IPS-11a (cell line): ENCODE data around the gene ZCCHC3.

Experiments used
- H3K4me3 ChIP-seq: one replicate; pipeline ENCODE4 v1.5.1; 2013; ENCODE audit warnings: low read depth, low read length, control low read depth

Gene ZCCHC3

GRCh38 chr20:278607-279571 is 18.5 kb upstream of the ZCCHC3 start:
- peak overlapping the region; percentile 13 for H3K4me3 ChIP-seq

- H3K4me3 ChIP-seq, result no peak overlapping the region
Observed at GRCh38 chr20:284172-284571, 13.2 kb upstream of the ZCCHC3 start.

- no peak overlapping the region for H3K4me3 ChIP-seq
Observed at GRCh38 chr20:286508-286907, 10.9 kb upstream of the ZCCHC3 start.

GRCh38 chr20:288956-289692 is 8.2 kb upstream of the ZCCHC3 start:
- H3K4me3 ChIP-seq, result no peak overlapping the region

GRCh38 chr20:289693-290083 is 7.7 kb upstream of the ZCCHC3 start:
- H3K4me3 ChIP-seq, result peak overlapping the region; percentile 73

GRCh38 chr20:290084-290831 is 7.1 kb upstream of the ZCCHC3 start, which contains the start of gene C20orf96:
TSS of gene C20orf96 (minus strand) at chr20:290750. CDS start at chr20:290610, 140 bp downstream.
- peak within 1 kb of the TSS; percentile 73 for H3K4me3 ChIP-seq

- H3K4me3 ChIP-seq, result no peak overlapping the region
Observed at GRCh38 chr20:294602-295001, 2.8 kb upstream of the ZCCHC3 start.

GRCh38 chr20:295804-296203 is 1.6 kb upstream of the ZCCHC3 start:
- H3K4me3 ChIP-seq, result no peak overlapping the region

GRCh38 chr20:297925-298775 is 780 bp downstream of the ZCCHC3 start:
- peak overlapping the region; percentile 96 for H3K4me3 ChIP-seq

- H3K4me3 ChIP-seq, result peak overlapping the region; percentile 96
Observed at GRCh38 chr20:298776-299391, 1.5 kb downstream of the ZCCHC3 start.

GRCh38 chr20:300345-300990 is 3.1 kb downstream of the ZCCHC3 start:
- peak overlapping the region; percentile 2 for H3K4me3 ChIP-seq

GRCh38 chr20:301886-302848 is 4.8 kb downstream of the ZCCHC3 start:
- H3K4me3 ChIP-seq, result no peak overlapping the region

- no peak overlapping the region for H3K4me3 ChIP-seq
Observed at GRCh38 chr20:305745-306144, 8.4 kb downstream of the ZCCHC3 start.

GRCh38 chr20:308427-309038 is 11.2 kb downstream of the ZCCHC3 start:
- H3K4me3 ChIP-seq, result no peak overlapping the region

- peak overlapping the region; percentile 42 for H3K4me3 ChIP-seq
Observed at GRCh38 chr20:309306-309840, 12.0 kb downstream of the ZCCHC3 start.

- peak overlapping the region; percentile 42 for H3K4me3 ChIP-seq
Observed at GRCh38 chr20:309841-310644, 12.7 kb downstream of the ZCCHC3 start.

GRCh38 chr20:310645-311044 is 13.3 kb downstream of the ZCCHC3 start:
- no peak overlapping the region for H3K4me3 ChIP-seq
